Muscle of arm (tissue), 12 donors: ENCODE data around the gene POSTN. TPM values are rescaled to one million over a fixed set of nuclear protein-coding genes. Genes with fewer than 3 reads are reported as not detected.
"Not testable (repeated sequence)": the region's sequence is repeated elsewhere in the genome, so short reads cannot be mapped to it uniquely, and the experiment has no call there.

Experiments
- DNase-seq: peaks from one replicate; pipeline ENCODE4 v3.0.0-alpha.2; 2013
- polyA plus RNA-seq, 12 donors: library from polyadenylated mRNA; unstranded; fragments of 120-200 nt; gene quantifications; one replicate each; pipeline ENCODE4 v1.2.1, GENCODE V29; 2013; ENCODE audit not compliant: insufficient read length in 12 of 12

The POSTN gene
- polyA plus RNA-seq, 12 donors: 1,586 to 5,655 (median 2,376) TPM

DNA sequence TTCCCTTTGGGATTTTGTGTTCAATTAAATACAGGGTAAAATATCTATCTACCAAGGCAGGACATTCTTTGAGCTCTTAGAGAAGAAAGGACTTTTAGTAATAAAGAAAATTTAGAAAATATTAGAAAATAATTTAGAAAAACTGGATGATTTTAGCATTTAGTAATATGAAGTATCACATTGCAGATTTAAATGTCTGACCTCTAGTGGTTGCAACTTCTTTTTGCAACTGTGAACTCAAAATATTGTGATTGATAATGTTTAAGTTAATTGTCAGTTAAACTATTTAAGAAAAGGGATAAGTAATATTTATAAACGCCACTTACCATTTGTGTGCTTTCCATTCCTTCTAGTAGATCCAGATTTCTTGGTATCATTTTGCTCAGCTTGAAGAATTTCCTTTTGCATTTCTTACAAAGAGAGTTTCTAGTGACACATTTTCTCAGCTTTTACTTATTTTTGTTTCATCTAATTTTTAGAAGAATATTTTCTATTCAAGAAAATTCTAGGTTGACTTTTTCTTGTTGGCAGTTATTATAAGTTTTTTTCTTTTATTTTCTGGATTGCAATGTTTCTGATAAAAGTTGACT, 10.3 kb upstream of the POSTN start:
- DNase-seq: no peak

DNA sequence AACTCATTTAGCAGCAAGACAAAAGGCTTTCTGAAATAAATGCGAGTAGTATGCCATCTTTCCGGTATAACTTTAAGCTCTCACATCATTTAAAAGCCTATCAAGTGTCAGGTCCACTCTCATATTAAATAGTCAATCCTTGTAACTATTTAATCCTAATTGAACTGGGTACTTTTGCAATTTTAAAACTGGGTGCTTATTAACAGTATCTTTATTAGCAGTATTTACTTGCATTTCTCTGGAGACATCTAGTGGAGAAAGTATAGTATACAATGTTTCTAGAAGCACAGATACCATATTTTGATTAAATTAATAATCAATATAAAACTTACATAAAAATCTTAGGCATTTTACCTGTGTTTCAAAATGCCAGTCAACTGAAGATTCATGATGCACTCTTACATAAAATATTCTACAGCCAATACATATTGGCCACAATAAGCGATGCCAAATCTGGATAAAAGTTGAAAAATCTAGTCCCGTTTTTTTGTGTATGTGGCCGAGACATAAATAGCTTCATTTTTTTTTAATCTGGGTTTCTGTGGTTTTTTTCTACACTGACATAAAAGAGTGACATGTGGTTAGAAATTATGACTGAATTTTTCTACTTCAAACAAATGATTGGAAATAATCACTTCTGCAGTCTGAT, 4.3 kb upstream of the POSTN start:
- no peak for DNase-seq

DNA sequence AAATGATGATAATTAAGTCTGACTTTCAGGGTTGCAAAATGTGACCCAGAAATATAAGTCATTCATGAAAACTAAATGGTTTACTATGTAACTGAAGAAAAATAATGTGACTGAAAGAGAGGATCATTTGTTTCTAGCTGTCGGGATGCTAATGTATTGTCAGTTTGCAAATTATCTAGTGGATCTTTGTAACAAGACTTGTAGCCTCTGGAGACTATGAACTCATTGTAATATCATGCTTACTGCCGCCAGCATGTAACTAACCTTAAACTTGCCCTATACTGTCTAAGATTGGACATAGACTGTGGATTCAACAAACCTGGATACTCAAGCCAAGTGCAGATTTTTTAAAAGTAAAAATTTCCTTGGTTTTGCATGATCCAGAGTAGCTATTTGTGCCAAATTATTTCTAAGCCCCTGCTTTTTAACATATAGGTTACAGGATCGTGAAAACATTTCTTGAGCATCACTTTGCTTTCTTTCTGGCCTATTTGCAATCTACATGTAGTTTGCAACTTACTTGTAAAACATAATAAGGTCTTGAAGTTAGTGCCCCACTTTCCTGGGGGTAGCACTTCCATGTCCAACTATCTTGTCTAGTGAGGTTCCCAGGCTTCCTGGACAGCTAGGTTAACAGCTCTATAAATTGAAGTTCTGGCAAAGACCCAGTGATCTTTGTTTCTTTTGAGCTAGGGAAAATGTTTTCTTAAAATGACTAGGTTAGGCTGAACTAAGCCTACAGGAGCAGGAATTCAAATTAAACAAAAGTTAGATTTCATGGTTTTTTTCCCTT, 3.3 kb upstream of the POSTN start:
- no peak for DNase-seq

DNA sequence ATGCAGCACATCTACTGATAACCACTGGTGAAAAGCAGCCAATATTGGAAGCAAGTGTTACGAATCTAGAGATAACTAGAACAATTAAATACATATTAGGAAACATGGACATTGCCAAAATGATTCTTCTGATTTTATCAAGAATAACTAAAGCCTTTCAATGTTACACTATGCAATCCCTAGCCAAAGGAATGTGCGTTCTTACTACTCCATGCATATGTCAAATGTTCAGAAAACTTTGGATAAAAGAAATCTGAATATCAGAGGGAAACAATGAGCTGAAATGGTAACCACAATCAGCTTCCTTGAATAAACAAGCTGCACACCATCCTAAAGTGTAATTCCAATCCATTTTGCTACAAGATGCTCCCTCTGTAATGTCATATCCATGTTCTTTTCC, 951 bp upstream of the POSTN start:
- no peak for DNase-seq

DNA sequence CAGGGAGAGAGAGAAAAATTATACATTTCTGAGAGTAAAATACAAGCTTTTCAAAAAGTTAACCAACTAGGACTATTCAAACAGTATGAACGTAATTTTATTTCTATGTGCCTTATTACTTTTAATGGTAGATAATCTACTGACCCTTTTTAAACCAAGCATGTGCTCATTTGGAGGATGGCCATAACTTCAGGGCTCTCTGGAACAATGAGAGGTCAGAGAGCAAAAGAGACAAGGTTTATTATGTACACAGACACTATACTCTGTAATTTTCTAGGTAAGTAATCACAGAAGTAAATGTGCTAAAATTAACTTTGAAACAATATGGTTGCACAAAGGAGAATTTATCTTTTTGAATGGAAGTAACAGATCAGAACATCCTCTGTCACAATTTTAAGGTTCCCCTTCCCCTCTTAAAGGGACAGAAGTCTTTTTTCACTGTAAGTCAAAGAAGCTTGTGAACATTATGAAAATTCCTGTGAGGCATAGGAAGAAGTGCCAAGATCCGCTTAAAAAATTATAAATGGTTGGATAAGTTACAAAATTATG, 1.0 kb downstream of the POSTN start:
- no peak for DNase-seq

DNA sequence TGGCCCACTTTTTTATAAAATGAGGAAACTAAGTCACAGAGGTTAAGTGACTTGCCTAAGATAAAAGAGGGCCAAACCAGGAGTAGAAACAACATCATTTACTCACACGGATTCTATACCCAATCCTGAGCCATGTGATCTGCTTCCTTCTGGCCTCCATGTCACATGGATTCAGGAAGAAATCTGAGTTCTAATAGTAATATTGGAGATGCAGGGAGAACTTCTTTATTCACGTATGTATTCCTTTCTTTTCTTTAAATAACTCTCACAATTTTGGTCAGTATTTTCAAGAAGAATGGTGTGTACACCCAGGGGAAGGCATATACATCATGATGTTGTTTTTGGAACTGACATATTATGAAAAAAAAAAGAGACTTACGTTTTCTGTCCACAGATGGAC, 1.8 kb downstream of the POSTN start:
- no peak for DNase-seq

DNA sequence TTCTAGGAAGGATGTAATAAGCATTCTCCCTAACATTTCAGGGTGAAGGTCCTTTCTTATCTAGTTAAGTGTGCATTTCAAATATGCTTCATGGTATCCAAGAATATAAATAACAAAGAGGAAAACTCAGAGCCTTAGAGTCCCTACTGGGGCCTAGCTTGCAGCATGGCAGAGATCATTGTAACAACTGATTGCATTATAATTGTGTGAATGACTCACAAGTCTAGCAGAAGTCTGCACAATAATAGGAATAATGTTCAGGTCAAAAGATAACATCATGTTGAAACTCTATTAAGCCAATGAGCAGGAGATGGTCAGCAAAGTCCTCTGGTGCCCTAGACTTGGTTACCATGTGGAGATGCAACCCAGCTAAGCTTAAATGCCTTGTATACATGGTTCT, 3.4 kb downstream of the POSTN start:
- DNase-seq: no peak

DNA sequence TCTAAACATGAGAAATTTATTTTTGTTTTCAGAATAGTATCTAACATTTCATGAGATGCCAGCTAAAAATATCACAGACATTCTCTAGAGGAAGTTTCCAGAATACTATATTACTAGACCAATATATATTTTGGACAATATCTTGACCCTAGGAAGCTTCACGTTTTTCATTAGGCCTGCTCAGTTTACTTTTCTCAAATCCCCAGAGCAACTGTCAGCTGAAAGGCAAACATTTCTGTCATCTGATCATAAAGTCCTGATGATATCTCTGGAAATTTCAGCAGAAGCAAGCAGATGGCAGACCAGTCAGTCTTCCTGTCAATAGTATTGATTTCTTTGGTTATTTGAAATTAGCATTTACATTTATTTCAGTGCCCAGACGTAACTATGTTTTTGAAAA, 4.0 kb downstream of the POSTN start:
- DNase-seq: peak; percentile 54

DNA sequence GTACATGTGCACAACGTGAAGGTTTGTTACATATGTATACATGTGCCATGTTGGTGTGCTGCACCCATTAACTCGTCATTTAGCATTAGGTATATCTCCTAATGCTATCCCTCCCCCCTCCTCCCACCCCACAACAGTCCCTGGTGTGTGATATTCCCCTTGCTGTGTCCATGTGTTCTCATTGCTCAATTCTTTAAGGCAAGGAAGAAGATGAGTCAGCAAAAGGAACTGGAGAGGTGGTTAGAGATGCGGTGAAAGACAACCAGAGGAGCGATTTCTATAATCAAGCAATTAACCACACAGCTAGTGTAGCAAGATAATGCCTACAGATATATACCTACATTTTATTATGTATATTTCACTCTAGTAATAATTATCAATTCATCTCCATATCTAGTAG, 9.2 kb downstream of the POSTN start:
- not testable (repeated sequence) for DNase-seq

DNA sequence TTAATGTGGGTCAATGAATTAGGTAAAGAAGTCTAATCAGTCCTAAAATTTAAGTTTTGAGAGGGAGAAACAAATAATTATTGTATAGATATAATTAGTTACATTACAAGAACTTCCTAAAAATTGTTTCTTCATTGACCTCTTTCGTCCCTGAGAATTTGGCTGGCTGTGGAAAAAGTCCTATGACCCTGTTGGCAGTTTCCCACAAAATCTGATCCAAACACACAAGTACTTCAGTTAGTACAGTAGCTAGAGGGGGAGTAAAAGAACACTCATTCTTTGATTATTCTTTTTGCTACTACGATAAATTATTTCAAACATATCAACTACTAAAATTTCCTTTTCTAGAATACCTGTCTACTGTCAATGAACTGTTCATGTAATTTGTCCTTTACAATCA, 11.3 kb downstream of the POSTN start:
- DNase-seq: no peak

DNA sequence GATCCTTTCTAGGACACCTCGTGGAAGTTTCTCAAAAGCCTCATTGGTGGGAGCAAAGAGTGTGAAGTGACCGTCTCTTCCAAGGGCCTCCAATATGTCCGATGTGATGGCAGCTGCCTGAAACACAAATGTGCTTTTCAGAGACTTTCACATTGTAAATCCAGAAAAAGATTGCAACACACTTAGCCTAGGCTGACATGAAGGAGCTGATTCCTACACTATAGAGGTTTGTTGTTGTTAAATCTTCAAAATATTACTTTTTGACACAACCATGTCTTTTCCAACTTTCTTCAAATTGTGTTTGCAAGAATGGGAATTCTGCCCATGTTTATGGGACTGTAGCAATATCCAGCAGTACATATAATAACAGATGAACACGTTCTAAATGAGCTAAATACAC, 12.4 kb downstream of the POSTN start:
- no peak for DNase-seq

DNA sequence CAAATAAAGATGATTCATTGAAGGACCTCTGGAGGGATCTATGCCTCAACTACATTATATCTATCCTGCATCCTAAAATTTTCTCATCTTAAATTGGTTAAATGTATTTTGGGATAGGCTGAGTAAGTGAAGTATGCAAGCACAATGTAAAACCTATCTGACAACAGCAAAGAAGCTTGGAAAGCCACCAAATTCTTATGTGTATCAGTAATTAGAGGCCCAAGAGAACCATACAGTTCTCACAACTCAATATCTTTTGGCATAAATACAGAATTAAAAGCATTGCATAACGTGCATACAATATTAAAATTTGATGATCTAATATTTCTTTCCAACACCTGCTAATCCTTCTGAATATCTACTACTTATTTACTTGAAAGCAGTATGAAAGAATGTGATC, 13.0 kb downstream of the POSTN start:
- DNase-seq: no peak

DNA sequence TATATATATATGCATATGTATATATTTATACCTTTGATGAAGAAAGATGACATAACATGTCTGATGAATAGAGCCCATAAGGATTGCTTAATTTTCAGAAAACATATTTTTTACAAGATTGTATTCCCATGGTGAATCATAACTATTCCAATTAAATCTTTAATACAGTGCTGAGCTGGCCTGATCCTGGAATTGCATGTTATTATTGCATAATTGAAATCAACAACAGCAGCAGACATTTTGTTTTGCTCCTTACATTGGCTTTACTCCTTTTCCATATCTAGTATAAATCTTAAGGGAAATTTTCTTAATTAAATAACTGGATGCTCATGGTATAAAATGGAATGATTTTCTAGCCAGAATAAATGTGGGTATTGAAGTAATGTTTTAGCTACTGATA, 22.0 kb downstream of the POSTN start:
- no peak for DNase-seq

DNA sequence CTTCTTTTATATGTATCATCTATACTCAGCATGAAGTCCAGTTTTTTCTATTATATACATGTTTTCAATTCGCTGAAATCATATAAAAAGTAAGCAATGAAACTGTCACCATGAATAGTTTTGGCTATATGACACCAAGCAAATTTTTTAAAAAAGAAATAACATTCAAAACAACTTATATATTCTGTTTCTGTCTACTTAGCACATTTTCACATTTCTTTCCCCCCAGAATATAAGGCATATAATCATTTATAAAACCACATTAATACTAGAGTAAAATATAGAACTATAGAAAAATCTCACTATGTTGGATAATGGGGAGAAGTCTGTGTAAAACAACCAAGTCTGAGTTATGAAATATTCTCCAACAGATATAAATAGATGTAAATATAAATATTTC, 33.1 kb downstream of the POSTN start:
- no peak for DNase-seq

DNA sequence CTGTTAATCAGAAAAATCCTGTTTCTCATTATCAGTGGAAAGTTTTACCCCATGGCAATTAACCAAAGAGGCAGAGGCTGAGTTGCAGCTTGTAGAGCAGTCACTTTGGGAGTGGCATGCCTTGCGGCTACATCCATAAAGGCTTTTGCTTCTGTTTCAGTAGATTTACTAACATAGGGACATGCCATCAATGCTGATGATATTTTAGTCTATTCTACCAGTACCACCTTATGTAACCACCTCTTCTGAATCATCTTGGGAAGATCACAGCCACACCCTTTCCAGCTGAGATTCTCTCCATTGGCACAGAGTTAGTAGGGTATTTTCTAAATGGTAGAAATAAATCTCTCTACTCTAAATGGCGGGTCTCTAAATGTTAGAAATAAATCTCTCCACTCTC, 37.5 kb downstream of the POSTN start:
- no peak for DNase-seq

DNA sequence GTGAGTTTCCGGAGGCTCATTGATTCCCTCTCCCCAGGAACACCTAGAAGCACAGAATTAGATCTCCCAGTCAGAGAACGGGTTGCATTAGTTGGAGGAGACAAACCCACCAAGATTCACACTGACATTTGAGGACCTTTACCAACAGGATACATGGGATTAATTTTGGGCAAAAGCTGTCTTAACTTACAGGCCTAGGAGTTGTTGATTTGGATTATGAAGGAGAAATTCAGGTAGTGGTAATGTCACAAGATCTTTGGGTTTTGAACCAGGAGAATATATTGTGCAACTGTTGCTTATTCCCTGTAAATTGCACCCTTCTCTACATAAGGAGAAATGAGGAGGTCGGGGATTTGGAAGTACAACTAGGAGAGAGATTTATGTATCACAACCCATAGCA, 38.0 kb downstream of the POSTN start:
- no peak for DNase-seq

DNA sequence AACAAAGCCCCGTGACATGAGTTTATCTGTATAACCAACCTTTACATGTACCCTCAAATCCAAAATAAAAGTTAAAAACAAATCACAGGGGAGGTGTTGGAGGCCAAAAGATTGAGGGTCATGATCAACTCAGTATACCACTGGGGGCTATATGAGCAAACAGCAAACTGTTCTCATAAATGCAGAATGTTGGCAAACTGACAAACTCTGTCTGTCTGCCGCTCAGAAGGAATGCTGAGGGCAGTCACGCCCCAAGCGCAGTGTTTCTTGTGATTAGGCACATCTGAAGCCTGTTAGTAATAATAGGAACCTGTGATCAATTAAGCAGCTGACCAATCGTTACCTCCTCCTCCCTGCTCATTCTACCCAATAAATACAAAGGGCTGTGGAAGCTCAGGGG, 39.8 kb downstream of the POSTN start:
- DNase-seq: not testable (repeated sequence)

DNA sequence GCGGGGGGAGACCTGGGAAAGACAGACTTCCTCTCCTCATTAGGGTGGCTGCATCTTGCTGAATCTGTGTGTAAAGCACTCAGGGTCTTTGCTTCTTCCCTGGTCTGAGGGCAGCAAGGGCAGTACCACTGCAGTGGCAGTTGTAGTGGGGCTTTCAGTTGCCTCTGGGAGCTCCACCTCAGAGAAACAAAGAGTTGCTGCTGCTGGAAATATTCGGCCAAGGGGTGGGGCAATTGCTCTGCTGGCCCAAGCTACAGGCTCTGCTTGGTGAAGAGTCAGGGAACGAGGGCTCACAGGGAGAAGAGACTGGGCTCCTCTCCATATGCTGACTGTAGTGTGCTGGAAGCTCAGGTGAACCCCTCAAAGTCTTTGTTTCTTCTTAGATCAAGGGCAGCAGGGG, 52.5 kb downstream of the POSTN start:
- DNase-seq: no peak

DNA sequence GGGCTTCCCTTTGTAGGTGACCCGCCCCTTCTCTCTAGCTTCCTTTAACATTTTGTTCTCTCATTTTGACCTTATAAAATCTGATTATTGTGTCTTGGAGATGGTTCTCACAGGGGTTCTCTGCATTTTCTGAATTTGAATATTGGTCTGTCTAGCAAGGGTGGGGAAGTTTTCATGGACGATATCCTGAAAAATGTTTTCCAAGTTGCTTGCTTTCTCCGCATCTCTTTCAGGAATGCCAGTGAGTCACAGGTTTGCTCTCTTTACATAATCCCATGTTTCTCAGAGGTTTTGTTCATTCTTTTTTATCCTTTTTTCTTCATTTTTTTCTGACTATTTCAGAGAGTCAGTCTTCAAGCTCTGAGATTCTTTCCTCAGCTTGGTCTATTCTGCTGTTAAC, 53.6 kb downstream of the POSTN start:
- DNase-seq: no peak

DNA sequence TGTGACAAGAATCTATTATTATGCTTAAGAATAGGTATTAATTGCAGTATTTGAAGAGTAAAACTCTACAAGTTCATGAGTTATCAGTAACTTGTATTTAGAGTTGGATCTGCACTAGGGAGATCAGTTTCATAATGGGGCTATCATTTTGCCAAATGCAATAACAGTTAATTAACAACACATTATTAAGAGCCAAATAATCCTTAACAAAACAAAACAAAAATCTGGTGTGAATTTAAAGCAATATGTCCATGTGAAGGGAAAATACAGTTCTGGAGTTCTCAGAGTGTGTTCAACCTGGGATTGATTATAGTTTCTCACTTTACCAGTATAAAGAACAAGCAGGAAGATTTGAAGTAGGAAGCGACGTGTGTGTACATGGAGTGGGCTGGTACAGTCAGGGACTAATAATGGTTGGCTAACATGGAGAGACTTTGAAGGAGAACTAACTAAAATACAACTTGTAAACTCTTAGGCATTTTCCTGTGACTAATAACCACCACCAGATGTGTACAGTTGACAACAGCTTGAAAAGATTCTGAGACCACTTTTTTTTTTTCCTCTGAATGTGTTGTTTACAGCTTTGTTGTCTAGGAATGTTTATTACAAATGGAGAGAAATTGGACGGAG, 58.5 kb downstream of the POSTN start:
- DNase-seq: no peak

DNA sequence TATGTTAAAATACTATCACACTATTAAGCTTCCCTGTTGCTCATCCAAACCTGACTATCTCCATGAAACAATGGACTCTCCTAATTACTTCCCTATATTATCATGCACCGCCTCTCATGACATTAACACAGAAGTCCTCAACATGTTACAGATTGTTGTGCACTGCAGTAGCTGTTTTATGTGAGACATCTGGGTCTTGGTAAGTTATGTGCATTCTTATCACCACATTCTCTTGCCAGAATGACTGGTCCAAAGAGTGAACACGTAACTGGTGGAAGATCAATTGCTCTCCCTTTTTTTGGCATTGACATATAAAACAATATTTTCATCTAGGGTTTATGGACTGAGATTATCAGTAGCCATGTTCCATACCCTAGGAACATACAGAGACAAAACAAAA, 59.4 kb downstream of the POSTN start:
- no peak for DNase-seq

DNA sequence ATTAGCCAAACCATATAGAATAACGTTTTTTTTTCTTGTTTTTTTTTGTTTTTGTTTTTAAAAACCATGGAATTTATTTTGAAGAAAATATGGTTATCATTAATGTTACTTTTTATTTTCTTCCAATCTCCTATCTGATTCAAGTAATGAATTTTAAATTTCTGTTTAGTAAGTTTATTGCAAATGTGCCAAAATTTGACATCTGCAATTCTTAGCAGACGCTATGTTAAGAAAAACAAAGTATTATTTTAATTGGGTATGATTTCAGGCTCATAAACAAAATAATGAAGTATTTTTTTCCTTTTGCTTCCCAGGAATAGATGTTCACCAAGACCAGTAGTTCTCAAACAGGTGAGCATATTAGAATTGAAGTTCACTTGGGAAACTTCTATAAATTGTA, 63.1 kb downstream of the POSTN start:
- no peak for DNase-seq

DNA sequence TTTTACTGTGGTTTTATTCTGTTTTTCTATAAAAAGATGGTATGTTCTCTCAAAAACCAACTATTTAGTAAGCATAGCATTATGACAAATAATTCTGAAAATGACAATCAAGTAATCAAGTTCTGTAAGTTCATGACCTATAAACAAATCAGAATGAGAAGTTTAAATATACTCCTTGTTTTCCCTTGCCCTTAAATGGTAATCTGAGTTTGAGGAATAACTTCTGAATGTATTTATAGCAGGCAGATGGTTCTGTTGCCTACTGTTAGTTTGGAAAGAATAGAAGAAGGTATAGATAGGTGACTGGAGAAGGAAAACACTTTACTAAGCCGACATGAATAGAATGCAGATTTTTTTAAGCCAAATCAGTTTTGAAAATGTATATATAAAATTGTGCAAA, 63.9 kb downstream of the POSTN start:
- DNase-seq: no peak
